Muscle layer of duodenum (tissue), 2 donors: ENCODE results near the gene LOXL3.

Experiments
- H3K27ac ChIP-seq: one replicate; pipeline ENCODE4 v1.7.0; 2013; ENCODE audit warnings: mild to moderate bottlenecking, low read length
- H3K27me3 ChIP-seq: one replicate; pipeline ENCODE4 v1.7.0; 2013; ENCODE audit warnings: low read depth, mild to moderate bottlenecking, control low read depth, low read length
- H3K36me3 ChIP-seq, 2 donors: one replicate each; pipeline ENCODE4 v1.7.0; 2013; ENCODE audit warnings: low read length in 2 of 2, control low read depth in 1 of 2, mild to moderate bottlenecking in 1 of 2; ENCODE audit not compliant: insufficient read depth in 2 of 2, control insufficient read depth in 1 of 2
- H3K4me1 ChIP-seq, 2 donors: one replicate each; pipeline ENCODE4 v1.7.0; 2013; ENCODE audit warnings: low read length in 2 of 2, mild to moderate bottlenecking in 2 of 2, control low read depth in 1 of 2, moderate library complexity in 1 of 2; ENCODE audit not compliant: insufficient read depth in 2 of 2, control insufficient read depth in 1 of 2
- H3K4me3 ChIP-seq, 2 donors: one replicate each; pipeline ENCODE4 v1.7.0; 2013; ENCODE audit warnings: low read length in 2 of 2, low read depth in 1 of 2, mild to moderate bottlenecking in 1 of 2
- H3K9me3 ChIP-seq, 2 donors: one replicate each; pipeline ENCODE4 v1.7.0; 2013; ENCODE audit warnings: low read length in 2 of 2, control low read depth in 1 of 2, mild to moderate bottlenecking in 1 of 2; ENCODE audit not compliant: control insufficient read depth in 1 of 2
- donor health status: healthy.

The LOXL3 gene

GRCh38 chr2:74553892-74554819 is at the start of gene LOXL3, which contains the start of gene DOK1:
Gene LOXL3 (minus strand): TSS chr2:74553942. CDS start chr2:74552634, 1,308 bp downstream.
Gene DOK1 (plus strand): TSS chr2:74554720. CDS start chr2:74554755, 35 bp downstream.
- H3K4me1 ChIP-seq = peaks cover 0 to 15% of the 10 kb centered on the region in 2 donors
- no peaks in the 10 kb centered on the region for H3K27me3 ChIP-seq
- H3K4me3 ChIP-seq = peak within 1 kb of the TSS; percentile 77 to 88

GRCh38 chr2:74602586-74603281 is 49.0 kb upstream of the LOXL3 start:
- Histone ChIP-seq H3K27me3 (no peaks in the 10 kb centered on the region), H3K36me3 (no peaks in the 10 kb centered on the region), H3K4me3 (no peak overlapping the region), H3K4me1 (no peaks in the 10 kb centered on the region), H3K9me3 (no peaks in the 10 kb centered on the region), H3K27ac (no peak overlapping the region)

More at GRCh38 chr2:74553892-74554819, at the start of gene LOXL3, which contains the start of gene DOK1:
- Histone ChIP-seq H3K36me3 (peaks cover 0 to 6% of the 10 kb centered on the region in 2 donors), H3K9me3 (no peaks in the 10 kb centered on the region), H3K27ac (peak within 1 kb of the TSS; percentile 47)

GRCh38 chr2:74599676-74600075 is 45.9 kb upstream of the LOXL3 start:
- no peak overlapping the region for H3K27ac ChIP-seq

GRCh38 chr2:74597410-74597809 is 43.7 kb upstream of the LOXL3 start:
- H3K27me3 ChIP-seq = no peaks in the 10 kb centered on the region
- H3K4me3 ChIP-seq = no peak overlapping the region
- no peaks in the 10 kb centered on the region for H3K4me1 ChIP-seq
- no peaks in the 10 kb centered on the region for H3K36me3 ChIP-seq
- H3K27ac ChIP-seq = no peak overlapping the region
- H3K9me3 ChIP-seq = no peaks in the 10 kb centered on the region

More at GRCh38 chr2:74599676-74600075, 45.9 kb upstream of the LOXL3 start:
- Histone ChIP-seq H3K4me1 (no peaks in the 10 kb centered on the region), H3K4me3 (no peak overlapping the region), H3K36me3 (no peaks in the 10 kb centered on the region), H3K27me3 (no peaks in the 10 kb centered on the region), H3K9me3 (no peaks in the 10 kb centered on the region)

- no peaks in the 10 kb centered on the region for H3K27me3 ChIP-seq
- H3K27ac ChIP-seq = no peak overlapping the region
- H3K4me3 ChIP-seq = no peak overlapping the region
- no peaks in the 10 kb centered on the region for H3K9me3 ChIP-seq
- H3K36me3 ChIP-seq = no peaks in the 10 kb centered on the region
- H3K4me1 ChIP-seq = no peaks in the 10 kb centered on the region
Measured at GRCh38 chr2:74596584-74596983, 42.8 kb upstream of the LOXL3 start.

- Histone ChIP-seq H3K27me3 (no peaks in the 10 kb centered on the region), H3K4me1 (no peaks in the 10 kb centered on the region), H3K36me3 (no peaks in the 10 kb centered on the region), H3K27ac (no peak overlapping the region), H3K9me3 (no peaks in the 10 kb centered on the region), H3K4me3 (no peak overlapping the region)
Measured at GRCh38 chr2:74593826-74594772, 40.4 kb upstream of the LOXL3 start.

- Histone ChIP-seq H3K9me3 (no peaks in the 10 kb centered on the region), H3K27me3 (no peaks in the 10 kb centered on the region), H3K4me1 (no peaks in the 10 kb centered on the region)
Measured at GRCh38 chr2:74588664-74589063, 34.9 kb upstream of the LOXL3 start.

GRCh38 chr2:74587664-74588277 is 34.0 kb upstream of the LOXL3 start:
- H3K27ac ChIP-seq = no peak overlapping the region
- no peaks in the 10 kb centered on the region for H3K27me3 ChIP-seq
- H3K4me3 ChIP-seq = no peak overlapping the region
- no peaks in the 10 kb centered on the region for H3K9me3 ChIP-seq
- H3K4me1 ChIP-seq = no peaks in the 10 kb centered on the region
- no peaks in the 10 kb centered on the region for H3K36me3 ChIP-seq

More at GRCh38 chr2:74588664-74589063, 34.9 kb upstream of the LOXL3 start:
- Histone ChIP-seq H3K27ac (no peak overlapping the region), H3K4me3 (no peak overlapping the region), H3K36me3 (no peaks in the 10 kb centered on the region)

GRCh38 chr2:74585406-74586185 is 31.9 kb upstream of the LOXL3 start:
- Histone ChIP-seq H3K4me1 (no peaks in the 10 kb centered on the region), H3K27ac (no peak overlapping the region), H3K27me3 (no peaks in the 10 kb centered on the region), H3K9me3 (no peaks in the 10 kb centered on the region), H3K36me3 (no peaks in the 10 kb centered on the region), H3K4me3 (no peak overlapping the region)

GRCh38 chr2:74584088-74584645 is 30.4 kb upstream of the LOXL3 start:
- Histone ChIP-seq H3K27ac (no peak overlapping the region), H3K36me3 (no peaks in the 10 kb centered on the region), H3K4me1 (no peaks in the 10 kb centered on the region)

More at GRCh38 chr2:74584088-74584645, 30.4 kb upstream of the LOXL3 start:
- no peaks in the 10 kb centered on the region for H3K9me3 ChIP-seq
- no peaks in the 10 kb centered on the region for H3K27me3 ChIP-seq
- no peak overlapping the region for H3K4me3 ChIP-seq
